CD4-positive, alpha-beta T cell treated with Interleukin-17A for 1 hour (primary cell): ENCODE measurements around the gene AKT3.
"Not testable (repeated sequence)": the region's sequence is repeated elsewhere in the genome, so short reads cannot be mapped to it uniquely, and the experiment has no call there.

Experiments
- DNase-seq: peaks from one replicate; pipeline ENCODE4 v3.0.0-alpha.2; 2020

AKT3 gene

DNA sequence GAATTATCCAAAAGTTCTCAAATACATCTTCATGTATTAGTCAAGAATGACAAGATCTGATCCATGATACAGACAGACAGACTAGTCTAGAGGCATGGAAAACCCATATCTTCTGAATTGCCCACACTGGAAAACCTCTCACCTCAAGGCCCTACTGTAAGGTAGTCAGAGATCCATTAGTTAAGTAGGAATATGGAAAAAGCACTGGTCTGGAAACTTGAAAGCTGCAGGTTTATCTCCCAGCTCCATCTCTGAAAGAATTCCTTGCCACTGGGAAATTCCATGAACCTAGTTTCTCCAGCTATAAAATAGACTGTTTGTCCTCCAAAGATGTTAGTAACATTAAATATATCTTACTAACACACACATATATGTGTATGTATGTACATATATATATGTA, 169.2 kb downstream of the AKT3 start:
- no peak for DNase-seq

DNA sequence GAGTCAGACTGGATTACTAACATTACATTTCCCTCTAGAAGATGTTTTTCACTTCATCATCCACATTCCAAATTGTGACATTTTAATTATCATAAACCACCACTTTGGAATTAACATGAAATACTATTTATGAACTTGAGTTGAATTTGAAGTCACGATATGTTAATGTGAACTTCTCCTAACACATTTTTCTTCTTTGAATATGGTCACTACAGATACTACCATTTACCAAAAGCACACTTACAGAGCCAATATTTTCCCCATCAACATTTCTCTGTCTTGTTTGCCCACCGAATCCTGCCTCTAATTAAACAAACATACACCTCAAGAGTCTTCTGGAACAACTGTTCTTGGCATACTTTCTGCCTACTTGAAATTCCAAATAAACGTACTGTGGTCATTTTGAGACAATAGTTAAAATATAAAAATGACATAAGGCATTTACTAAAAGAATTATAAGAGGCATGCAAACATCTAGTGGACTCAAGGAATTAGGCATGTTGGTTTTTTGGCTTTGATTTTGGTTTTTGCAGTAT, 177.4 kb downstream of the AKT3 start:
- DNase-seq, result no peak

DNA sequence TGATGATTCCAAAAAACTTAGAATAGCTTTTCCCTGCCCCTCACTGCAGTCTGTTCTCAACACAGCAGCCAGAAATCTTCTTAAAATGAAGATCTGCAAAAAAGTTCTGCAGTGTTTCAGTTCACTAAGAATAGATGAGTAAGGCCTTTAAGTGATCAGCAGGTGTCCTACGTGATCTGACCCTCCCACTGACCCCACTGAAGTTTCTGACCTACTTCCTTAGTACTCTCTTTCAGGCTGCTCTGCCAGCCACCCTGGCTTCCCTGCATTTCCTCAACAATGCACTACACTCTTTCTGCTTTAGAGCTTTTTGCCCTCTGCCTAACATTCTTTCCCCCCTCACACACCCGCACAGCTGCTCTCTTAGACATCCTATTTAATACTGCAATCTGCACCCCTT, 182.5 kb downstream of the AKT3 start:
- no peak for DNase-seq

DNA sequence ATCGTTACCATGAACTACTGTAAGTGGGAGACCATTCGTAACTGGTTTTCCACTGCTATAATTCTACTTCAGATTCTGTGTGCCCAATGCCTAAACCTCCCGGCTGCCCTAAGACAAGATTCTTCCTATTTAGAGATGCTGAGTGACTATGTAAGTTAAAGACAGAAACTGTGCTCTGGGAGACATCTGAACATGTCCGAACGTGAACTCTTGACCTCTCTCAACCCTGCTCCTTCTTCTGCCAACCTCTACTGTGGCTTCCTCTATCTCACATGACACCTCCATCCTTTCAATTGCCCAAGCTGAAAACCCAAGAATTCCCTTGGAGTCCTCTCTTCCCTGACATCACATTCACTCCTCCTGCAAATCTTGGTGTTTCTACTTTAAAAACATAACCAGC, 182.9 kb downstream of the AKT3 start:
- no peak for DNase-seq

DNA sequence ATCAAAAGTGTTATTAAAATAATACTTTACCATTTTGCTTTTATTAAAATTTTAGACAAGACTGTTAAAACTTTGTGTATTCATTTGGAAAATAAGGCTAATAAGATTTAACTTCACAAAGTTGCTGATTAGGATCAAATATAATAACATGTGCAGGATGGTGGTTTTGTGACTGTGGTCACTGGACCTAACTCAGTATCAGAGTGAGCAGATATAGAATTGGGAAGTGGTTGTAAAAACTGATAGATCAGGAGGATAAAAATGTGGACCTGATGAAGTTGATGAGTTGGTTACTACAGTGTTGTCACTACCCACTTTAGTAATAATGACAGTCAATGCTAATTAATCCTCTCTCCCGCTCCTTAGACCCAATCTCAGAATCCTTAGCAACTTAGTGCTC, 186.4 kb downstream of the AKT3 start:
- DNase-seq, result no peak

DNA sequence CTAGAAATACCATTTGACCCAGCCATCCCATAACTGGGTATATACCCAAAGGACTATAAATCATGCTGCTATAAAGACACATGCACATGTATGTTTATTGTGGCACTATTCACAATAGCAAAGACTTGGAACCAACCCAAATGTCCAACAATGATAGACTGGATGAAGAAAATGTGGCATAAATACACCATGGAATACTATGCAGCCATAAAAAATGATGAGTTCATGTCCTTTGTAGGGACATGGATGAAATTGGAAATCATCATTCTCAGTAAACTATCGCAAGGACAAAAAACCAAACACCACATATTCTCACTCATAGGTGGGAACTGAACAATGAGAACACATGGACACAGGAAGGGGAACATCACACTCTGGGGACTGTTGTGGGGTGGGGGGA, 187.9 kb downstream of the AKT3 start:
- not testable (repeated sequence) for DNase-seq

DNA sequence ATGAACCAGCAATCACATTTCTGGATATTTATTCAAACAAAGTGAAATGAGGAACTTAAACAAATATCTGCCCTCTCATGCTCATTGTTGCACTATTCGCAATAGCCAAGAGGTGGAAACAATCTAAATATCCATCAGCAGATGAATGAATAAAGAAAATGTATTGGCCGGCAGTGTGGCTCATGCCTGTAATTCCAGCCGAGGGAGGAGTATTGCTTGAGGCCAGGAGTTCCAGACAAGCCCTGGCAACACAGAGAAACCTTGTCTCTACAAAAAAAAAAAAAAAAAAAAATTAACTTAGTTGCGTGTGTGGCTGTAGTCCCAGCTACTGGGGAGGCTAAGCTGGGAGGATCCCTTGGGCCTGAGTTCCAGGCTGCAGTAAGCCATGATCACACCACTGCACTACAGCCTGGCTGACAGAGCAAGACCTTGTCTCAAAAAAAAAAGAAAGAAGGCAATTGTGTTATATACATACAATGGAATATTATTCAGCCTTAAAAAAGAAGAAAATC, 191.4 kb downstream of the AKT3 start:
- DNase-seq, result no peak

DNA sequence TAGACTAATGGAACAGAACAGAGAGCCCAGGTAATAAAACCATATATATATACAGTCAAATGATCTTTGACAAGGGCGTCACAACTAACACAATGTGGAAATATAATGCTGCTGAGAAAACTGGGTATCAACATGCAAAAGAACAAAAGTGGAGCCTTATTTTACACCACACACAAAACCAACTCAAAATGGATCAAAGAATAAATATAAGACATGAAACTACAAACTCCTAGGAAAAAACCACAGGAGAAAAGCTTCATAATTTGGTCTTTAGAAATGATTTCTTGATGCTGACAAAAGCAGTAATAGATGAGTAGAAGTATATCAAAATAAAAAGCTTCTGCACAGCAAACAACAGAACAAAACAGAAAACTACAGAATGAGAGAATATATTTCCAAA, 192.2 kb downstream of the AKT3 start:
- DNase-seq, result no peak

DNA sequence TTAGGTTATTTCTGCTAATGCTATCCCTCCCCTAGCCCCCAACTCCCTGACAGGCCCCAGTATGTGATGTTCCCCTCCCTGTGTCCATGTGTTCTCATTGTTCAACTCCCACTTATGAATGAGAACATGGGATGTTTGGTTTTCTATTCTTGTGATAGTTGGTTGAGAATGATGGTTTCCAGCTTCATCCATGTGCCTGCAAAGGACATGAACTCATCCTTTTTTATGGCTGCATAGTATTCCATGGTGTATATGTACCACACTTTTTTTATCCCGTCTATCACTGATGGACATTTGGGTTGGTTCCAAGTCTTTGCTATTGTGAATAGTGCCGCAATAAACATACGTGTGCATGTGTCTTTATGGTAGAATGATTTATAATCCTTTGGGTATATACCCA, 200.5 kb downstream of the AKT3 start:
- not testable (repeated sequence) for DNase-seq

DNA sequence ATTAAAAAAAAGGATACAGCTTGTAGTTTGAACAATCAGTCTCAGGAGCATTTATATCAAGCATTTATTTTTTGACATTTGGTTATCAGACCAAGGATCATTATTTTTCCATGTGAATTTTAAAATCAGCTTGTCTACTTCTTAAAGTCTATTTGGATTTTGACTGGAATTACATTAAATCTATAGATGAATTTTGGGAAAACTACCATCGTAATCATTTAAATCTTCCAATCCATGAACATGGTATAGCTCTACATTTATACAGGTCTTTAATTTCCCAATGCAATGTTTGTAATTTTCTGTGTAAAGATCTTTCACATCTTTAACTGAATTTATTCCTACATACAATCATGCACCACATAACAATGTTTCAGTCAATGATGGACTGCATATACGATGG, 203.2 kb downstream of the AKT3 start:
- no peak for DNase-seq

DNA sequence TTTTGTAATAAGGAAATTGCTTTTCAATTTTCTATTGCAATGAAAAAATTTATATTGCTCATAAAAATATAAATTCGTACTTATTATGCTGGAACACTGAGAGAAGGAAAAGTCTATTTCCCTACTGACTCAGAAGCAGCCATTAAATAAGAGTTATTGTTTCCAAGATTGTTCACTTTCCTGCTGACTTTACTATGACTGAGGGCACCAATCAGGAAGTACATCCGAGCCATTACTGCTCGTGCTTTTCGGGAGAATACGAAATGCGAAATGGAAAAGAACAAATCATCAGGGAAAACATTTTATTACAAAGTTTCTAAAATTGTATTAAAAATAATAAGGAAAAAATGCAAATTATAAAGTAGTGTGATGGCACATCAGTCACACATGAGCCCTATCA, 204.8 kb downstream of the AKT3 start:
- no peak for DNase-seq

DNA sequence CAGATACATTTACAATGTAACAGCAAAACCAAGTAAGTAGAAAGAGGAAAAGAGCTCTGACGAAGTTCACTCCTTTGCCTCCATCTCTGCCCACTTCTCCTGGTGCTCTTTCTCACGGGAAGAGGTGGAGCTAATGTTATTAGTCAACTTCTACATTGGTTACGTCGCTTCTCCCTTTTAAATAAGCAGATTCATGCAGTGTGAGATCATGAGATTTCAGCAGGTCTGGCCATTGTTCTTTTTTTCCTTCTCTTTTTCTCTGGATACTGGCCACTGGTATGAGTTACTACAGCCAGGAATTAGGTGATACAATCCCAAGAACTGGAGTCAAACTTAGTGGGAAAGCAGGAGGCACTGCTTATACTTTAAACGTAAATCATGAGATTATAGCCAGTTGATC, 207.1 kb downstream of the AKT3 start:
- no peak for DNase-seq

DNA sequence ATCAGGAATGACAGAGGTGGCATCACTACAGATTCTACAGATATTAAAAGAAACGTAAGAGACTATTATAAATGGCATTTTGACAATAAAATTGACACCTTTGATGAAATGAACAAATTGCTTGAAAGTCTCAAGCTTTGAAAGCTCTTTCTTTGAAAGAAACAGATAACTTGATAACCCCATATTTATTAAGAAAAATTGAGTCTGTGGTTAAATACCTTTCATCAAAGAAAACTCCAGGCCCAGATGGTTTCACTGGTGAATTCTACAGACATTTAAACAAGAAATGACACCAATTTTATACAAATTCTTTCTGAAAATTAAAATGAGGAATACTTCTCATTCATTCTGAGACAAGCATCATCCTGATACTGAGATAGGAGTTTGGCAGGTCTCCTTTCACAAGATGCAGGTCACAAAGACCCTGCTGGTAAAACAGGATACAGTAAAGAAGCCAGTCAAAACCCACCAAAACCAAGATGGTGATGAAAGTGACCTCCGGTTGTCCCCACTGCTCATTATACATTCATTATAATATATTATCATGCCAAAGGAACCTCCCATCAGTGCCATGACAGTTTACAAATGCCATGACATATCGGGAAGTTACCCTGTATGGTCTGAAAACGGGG, 210.9 kb downstream of the AKT3 start:
- DNase-seq, result no peak

DNA sequence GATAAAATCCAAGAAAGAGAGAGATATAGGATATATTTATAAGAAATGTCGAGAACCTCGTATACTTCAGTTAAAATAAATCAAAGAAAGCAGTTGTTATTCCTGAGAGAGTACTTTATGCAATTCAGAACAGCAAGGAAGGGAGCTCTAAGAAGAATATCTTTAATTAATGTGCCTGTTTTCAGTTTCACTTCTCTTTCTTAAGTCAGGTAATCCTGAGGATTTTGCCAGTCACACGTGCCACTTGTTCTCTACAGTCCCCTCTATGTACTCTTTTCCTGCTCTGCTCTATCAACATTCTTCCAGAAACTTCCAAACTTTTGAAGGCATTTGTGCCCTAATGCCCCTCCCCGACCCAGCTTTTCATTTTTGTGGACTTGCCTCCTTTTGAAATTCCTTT, 211.9 kb downstream of the AKT3 start:
- no peak for DNase-seq

DNA sequence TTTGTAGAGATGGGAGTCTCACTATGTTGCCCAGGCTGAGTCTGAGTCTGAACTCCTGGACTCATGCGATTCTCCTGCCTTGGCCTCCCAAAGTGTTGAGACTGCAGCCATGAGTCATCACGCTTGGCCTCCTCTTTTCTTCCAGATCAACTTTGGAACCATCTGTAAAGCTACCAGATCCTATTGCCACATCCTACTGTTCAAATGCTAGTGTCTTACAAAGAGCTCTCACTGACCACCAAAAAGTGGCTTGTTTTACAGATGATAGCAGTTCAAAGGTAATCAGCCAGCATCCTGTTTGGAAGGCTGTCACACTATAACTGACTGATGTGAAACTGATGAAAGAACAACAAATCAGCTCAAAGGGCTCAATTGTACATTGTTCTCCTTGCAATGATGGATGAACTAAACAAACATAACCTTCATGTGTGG, 221.6 kb downstream of the AKT3 start:
- no peak for DNase-seq

DNA sequence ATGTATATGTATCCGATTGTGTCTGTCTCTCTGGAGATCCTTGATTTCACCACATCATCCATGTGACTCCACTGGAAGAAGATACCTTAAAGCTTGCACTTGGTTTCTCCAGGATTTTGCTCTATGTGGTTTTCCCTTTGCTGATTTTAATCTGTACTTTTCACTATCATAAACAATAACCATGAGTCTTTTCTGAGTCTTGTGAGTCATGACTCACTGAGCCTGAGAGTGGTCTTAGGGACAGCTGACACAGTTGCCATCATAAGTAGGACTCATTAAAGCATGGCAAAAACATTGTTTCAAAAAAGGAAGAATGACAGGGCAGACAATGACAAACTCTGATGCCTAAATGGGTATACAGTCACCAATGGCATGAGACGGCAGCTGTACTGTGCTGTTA, 226.2 kb downstream of the AKT3 start:
- DNase-seq, result no peak

DNA sequence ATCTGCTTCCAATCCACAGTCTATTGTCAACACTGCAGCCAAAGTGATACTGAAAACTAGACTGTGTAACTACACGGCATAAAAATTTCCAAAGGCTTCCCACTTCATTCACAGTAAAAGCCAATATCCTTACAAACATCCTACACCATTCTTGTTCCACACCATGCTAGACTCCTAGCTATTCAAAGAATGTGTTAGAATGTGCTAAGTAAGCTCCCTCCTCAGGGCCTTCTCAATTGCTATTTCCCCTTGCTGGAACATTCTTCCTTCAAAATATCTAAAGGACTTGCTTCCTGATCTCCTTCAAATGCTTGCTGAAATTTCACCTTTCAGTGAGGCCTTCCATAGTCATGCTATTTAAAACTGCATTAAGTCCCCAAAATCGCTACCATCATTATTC, 228.1 kb downstream of the AKT3 start:
- DNase-seq, result no peak

DNA sequence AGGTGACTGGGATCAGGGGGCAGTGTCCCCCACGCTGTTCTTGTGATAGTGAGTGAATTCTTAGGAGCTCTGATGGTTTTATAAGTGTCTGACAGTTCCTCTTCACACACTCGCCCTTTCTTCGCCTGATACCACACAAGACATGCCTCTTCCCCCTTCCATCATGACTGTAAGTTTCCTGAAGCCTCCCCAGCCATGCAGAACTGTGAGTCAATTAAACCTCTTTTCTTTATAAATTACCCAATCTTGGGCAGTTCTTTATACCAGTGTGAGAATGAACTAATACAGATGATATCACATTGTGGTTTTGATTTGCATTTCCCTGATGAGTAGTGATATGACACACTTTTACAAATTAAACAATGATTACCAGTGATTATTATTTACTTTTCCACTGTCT, 229.9 kb downstream of the AKT3 start:
- no peak for DNase-seq

DNA sequence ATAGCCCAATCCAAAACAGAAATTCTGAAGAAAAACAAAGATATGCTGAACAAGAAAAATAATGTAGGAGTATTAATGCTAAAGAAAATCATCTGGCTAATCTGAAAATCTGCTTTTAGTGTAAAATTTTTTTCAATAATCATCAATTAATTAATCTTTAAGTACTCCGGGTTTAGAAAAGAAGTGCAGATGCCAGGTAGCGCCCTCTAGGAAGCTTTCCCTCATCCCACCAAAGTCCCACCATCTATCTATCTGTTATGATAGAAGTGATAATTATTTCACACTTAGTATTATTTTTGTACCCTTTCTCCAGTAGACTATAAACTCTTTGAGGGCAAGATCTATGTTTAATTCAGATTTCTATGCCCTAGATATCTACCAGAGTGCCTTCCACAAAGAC, 240.3 kb downstream of the AKT3 start:
- DNase-seq, result no peak

DNA sequence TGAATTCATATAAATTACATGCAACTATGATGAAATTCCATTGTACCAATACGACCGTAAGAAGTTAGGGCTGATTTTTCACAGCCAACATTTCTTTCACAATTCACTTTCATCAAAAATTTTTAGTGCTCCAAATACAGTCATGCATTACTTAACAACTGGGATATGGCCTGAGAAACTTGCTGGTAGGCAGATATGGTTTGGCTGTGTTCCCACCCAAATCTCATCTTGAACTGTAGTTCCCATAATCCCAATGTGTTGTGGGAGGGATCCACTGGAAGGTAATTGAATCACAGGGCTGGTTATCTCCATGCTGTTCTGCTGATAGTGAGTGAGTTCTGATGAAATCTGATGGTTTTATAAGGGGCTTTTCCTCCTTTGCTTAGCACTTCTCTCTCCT, 244.4 kb downstream of the AKT3 start:
- no peak for DNase-seq

DNA sequence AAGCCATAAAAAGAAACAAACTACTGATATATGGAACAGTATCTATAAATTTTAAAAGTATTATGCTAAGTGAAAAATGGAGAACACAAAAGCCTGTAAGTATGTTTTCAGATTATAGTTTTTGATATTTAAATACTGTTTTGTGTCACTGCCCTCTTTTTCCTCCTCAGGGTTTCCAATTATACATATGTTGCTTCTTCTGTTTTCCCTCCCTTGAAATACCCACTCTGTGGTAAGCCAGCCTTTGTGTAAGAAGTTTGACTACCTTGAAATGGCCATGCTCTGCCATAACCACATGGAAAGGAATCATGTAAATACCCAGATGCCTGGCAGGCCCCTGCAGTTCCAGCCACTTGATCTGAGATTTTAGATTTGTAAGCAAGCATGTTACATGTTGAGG, 248.3 kb downstream of the AKT3 start:
- no peak for DNase-seq

DNA sequence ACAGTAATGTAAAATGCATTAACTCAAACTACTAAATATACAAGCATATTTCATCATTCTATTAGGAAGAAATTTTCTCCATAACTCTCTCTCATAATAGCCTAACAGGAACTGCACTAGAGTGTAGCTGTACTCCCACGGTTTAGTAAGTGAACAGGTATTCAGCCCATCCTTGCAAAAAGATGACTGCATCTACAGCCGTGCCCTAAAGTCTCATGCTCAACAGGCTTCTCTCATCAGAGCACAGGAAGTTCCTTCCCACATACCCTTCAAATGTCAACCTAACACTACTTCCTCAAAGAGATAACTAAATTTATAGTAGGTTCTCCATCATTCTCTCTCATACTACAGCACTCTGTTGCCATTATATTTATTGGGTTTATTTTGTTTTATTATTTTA, 251.6 kb downstream of the AKT3 start:
- peak; percentile 40 for DNase-seq

DNA sequence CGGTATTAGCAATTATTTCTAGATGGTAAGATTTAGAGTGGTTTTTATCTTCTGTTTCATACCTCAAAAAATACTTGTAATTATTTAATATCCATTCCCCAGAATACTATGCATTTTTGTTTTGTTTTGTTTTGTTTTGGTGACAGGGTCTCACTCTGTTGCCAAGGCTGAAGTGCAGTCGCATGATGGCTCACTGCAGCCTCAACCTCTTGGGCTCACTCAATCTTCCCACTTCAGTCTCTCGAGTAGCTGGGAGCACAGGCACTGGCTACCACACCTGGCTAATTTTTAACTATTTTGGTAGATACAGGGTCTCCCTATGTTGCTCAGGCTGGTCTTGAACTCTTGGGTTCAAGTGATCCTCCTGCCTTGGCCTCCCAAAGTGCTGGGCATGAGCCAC, 252.7 kb downstream of the AKT3 start:
- no peak for DNase-seq

DNA sequence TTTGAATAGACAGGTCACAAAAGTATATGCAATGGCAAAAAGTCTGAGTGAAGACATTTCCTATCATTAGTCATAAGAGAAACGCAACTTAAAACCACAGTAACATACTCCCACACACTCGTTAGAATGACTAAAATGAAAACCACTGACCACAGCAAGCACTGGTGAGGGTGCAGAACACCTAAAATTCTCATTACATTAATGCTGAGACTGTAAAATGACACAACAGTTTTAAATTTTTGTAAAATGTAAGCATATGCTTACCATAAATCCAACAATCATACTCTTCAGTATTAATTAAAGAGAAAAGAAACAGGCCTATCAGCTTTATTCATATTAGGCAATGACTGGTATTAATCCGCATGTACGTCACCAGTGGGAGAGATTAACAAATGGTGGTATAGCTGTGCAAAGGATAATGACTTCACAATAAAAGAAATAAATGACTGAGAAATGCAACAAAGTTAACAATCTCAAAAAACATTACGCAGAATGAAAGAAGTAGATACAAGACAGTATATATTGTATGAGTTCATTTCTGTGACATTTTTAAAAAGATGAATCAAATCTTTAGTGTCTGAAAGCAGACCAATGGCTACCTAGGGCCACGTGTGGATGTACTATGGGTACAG, 253.5 kb downstream of the AKT3 start:
- peak; percentile 62 for DNase-seq
